K562 treated with DMSO at 1 percent for 12 hours (cell line): ENCODE data around the gene SCGB1D1. TPM values are rescaled to one million over a fixed set of nuclear protein-coding genes. Genes with fewer than 3 reads are reported as not detected.

Experiments
- total RNA-seq: library from RNA; unstranded; fragments of 300-600 nt; gene quantifications from 2 replicates; pipeline ENCODE4 v1.2.3, GENCODE V29; 2022; ENCODE audit not compliant: insufficient read depth

SCGB1D1 gene, protein sequence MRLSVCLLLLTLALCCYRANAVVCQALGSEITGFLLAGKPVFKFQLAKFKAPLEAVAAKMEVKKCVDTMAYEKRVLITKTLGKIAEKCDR
- total RNA-seq: not detected in 2 replicates

DNA sequence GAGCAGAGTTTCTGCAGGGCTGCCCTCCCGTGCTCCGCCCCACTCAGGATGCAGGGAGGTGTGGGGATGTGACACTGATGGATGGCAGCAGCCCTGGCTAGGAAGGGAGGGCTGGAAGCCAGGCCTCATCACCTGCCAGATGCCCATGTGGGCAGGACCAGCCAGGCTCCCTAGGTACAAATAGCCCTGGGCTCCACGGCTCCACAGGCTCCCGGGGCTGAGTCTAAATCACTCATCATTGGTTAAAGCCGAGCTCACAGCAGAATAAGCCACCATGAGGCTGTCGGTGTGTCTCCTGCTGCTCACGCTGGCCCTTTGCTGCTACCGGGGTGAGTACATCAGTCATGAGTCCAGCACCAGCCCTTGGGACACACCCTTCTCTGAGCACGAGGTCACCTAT, at the start of gene SCGB1D1:
SCGB1D1 (plus strand) TSS at position 206 of the 400 bp plus-strand sequence; CDS start at position 275, 69 bp downstream.

DNA sequence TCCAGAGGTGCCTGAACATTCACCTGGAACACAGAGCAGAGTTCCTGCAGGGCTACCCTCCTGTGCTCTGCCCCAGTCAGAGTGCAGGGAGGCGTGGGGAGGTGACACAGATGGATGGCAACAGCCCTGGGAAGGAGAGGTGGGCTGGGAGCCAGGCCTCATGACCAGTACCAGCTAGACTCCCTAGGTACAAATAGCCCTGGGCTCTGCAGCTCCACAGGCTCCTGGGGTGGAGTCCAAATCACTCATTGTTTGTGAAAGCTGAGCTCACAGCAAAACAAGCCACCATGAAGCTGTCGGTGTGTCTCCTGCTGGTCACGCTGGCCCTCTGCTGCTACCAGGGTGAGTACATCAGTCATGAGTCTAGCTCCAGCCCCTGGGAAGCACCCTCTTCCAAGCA, 52.0 kb downstream of the SCGB1D1 start, which contains the start of gene SCGB1D2:
SCGB1D2 (plus strand) TSS at position 219 of the 400 bp plus-strand sequence; CDS start at position 288, 69 bp downstream.

Other genes starting within 250 kb of the SCGB1D1 start
- 8.8 and 12.0 TPM in 2 replicates for gene BEST1, start 239.9 kb upstream of the SCGB1D1 start, total RNA-seq
- gene FTH1, start 222.6 kb upstream of the SCGB1D1 start, total RNA-seq: 4,700 and 4,919 TPM in 2 replicates
- gene INCENP, start 66.2 kb upstream of the SCGB1D1 start, total RNA-seq: 23.2 and 59.1 TPM in 2 replicates
- not detected in 2 replicates for gene SCGB2A1, start 18.5 kb downstream of the SCGB1D1 start, total RNA-seq
- gene SCGB1D2, start 52.0 kb downstream of the SCGB1D1 start, total RNA-seq: not detected in 2 replicates
- gene SCGB2A2, start 79.9 kb downstream of the SCGB1D1 start, total RNA-seq: not detected in 2 replicates
- gene SCGB1D4, start 108.9 kb downstream of the SCGB1D1 start, total RNA-seq: not detected in 2 replicates
- 18.7 and 26.7 TPM in 2 replicates for gene ASRGL1, start 147.2 kb downstream of the SCGB1D1 start, total RNA-seq
- gene SCGB1A1, start 228.8 kb downstream of the SCGB1D1 start, total RNA-seq: not detected in 2 replicates